B cell (primary cell): ENCODE results near the gene LRRC10. TPM values are rescaled to one million over a fixed set of nuclear protein-coding genes. Genes with fewer than 3 reads are reported as not detected.

Source experiments
- ATAC-seq: fragments of 200-7000 bp; cut with Tn5 transposase; one replicate; pipeline ENCODE4 v1.10.0; 2021; ENCODE audit warnings: low read depth, mild to moderate bottlenecking, moderate number of reproducible peaks, moderate library complexity
- CTCF ChIA-PET: fragments of 350-600 bp; sonication (Branson Sonifier 250); formaldehyde crosslinking; loops from one replicate; lab custom pipeline; 2021; ENCODE audit warnings: antibody characterized with exemption, inconsistent platforms; lab: Charles Lee
- POLR2A ChIA-PET: fragments of 350-600 bp; sonication (Branson Sonifier 250); formaldehyde crosslinking; loops from one replicate; lab custom pipeline; 2021; ENCODE audit warnings: antibody characterized with exemption; lab: Charles Lee
- DNase-seq: peaks from one replicate; pipeline ENCODE4 v3.0.0; 2013
- H2AFZ ChIP-seq: 2 replicates; pipeline ENCODE4 v1.6.1; 2012; ENCODE audit warnings: mild to moderate bottlenecking, low read depth, low read length; ENCODE audit not compliant: insufficient read depth, poor library complexity, severe bottlenecking
- H3K27ac ChIP-seq, 2 donors: 1 replicate in 1 of 2; 2 replicates in 1 of 2; pipeline ENCODE4 v1.5.1; 2012 to 2013; ENCODE audit warnings: low read length in 2 of 2, mild to moderate bottlenecking in 2 of 2, moderate library complexity in 1 of 2
- H3K27me3 ChIP-seq, 4 experiments: fragments of 200-600 bp in 1 of 4; sonication (generic) in 1 of 4; replicated peaks in 1 of 4; 1 replicate in 2 of 4; 2 replicates in 2 of 4; pipeline versions ENCODE4 v1.6.1 to v1.7.0; 2013 to 2016; ENCODE audit warnings: low read length in 3 of 4, mild to moderate bottlenecking in 2 of 4, mixed read lengths in 1 of 4, moderate library complexity in 1 of 4; ENCODE audit not compliant: insufficient read depth in 4 of 4, control insufficient read depth in 3 of 4; ENCODE audit errors: control extremely low read depth in 1 of 4
- H3K36me3 ChIP-seq, 2 experiments: replicated peaks in 1 of 2; 1 replicate in 1 of 2; 2 replicates in 1 of 2; pipeline versions ENCODE4 v1.6.1 to v1.7.1; 2013; ENCODE audit warnings: low read length in 1 of 2; ENCODE audit not compliant: insufficient read depth in 2 of 2, control insufficient read depth in 1 of 2; ENCODE audit errors: control extremely low read depth in 1 of 2, extremely low read depth in 1 of 2
- H3K4me1 ChIP-seq, 2 donors: fragments of 200-600 bp in 1 of 2; sonication (generic) in 1 of 2; 1 replicate in 1 of 2; 2 replicates in 1 of 2; pipeline versions ENCODE4 v1.5.1 to v1.6.1; 2013 to 2017; ENCODE audit warnings: low read length in 2 of 2; ENCODE audit not compliant: control insufficient read depth in 2 of 2, insufficient read depth in 2 of 2
- H3K4me2 ChIP-seq: replicated peaks from 2 replicates; pipeline ENCODE3; 2012; ENCODE audit warnings: mild to moderate bottlenecking, low read depth, low read length; ENCODE audit not compliant: poor library complexity, severe bottlenecking
- H3K4me3 ChIP-seq, 5 experiments: fragments of 200-600 bp in 1 of 5; sonication (generic) in 1 of 5; 1 replicate in 3 of 5; 2 replicates in 2 of 5; pipeline versions ENCODE4 v1.5.1 to v1.7.0; 2011 to 2016; ENCODE audit warnings: low read length in 4 of 5, mild to moderate bottlenecking in 4 of 5, low read depth in 2 of 5, control low read depth in 1 of 5, moderate library complexity in 1 of 5; ENCODE audit not compliant: insufficient read depth in 1 of 5; ENCODE audit errors: control extremely low read depth in 1 of 5, extremely low read depth in 1 of 5
- H3K79me2 ChIP-seq: fragments of 200-600 bp; sonication (generic); one replicate; pipeline ENCODE4 v1.6.0; 2016; ENCODE audit warnings: low read length; ENCODE audit not compliant: control insufficient read depth, insufficient read depth
- H3K9ac ChIP-seq: fragments of 200-600 bp; sonication (generic); 2 replicates; pipeline ENCODE4 v1.6.1; 2017; ENCODE audit warnings: mild to moderate bottlenecking, low read length, moderate library complexity
- H3K9me3 ChIP-seq, 3 donors: one replicate each; pipeline versions ENCODE4 v1.6.1 to v1.7.1; 2013; ENCODE audit warnings: low read length in 2 of 3; ENCODE audit not compliant: control insufficient read depth in 2 of 3, insufficient read depth in 1 of 3; ENCODE audit errors: control extremely low read depth in 1 of 3
- H4K20me1 ChIP-seq: 2 replicates; pipeline ENCODE4 v1.6.0; 2012; ENCODE audit warnings: mild to moderate bottlenecking, low read length; ENCODE audit not compliant: insufficient read depth, control insufficient read depth, poor library complexity, severe bottlenecking
- H3K27ac Mint-ChIP-seq: one replicate; pipeline ENCODE4 v1.8.0; 2021; ENCODE audit warnings: mixed read lengths
- H3K27me3 Mint-ChIP-seq: one replicate; pipeline ENCODE4 v1.8.0; 2021; ENCODE audit warnings: mixed read lengths
- H3K4me1 Mint-ChIP-seq: one replicate; pipeline ENCODE4 v1.8.0; 2021; ENCODE audit warnings: mixed read lengths
- H3K4me3 Mint-ChIP-seq: one replicate; pipeline ENCODE4 v1.8.0; 2021; ENCODE audit warnings: mixed read lengths
- H3K9me3 Mint-ChIP-seq: one replicate; pipeline ENCODE4 v1.8.0; 2022; ENCODE audit warnings: mixed read lengths; ENCODE audit not compliant: insufficient read depth
- EZH2 ChIP-seq: IDR thresholded peaks from 2 replicates; pipeline ENCODE4 v1.6.1; 2012; ENCODE audit warnings: borderline replicate concordance, low read depth, mild to moderate bottlenecking, moderate library complexity, low read length; ENCODE audit not compliant: insufficient read depth, poor library complexity, severe bottlenecking
- WGBS: methylation state at CpG from one replicate; pipeline ENCODE4 v1.1.5; 2013; ENCODE audit warnings: missing lambda C conversion rate; ENCODE audit not compliant: insufficient coverage; 5-methylcytosine and 5-hydroxymethylcytosine counted together
- intact Hi-C: fragments of 100-400 bp; cut with micrococcal nuclease; formaldehyde crosslinking; loops from one replicate; pipeline ENCODE4 v1.10.0; 2022
- polyA plus RNA-seq: library from polyadenylated mRNA; depleted of rRNA; stranded (reverse); fragments of >200 nt; gene quantifications from 2 replicates; pipeline ENCODE4 v1.2.3, GENCODE V29; 2012
- total RNA-seq, 2 donors: library from RNA; stranded (reverse); fragments of 120-200 nt in 1 of 2; gene quantifications; 1 replicate in 1 of 2; 2 replicates in 1 of 2; pipeline versions ENCODE4 v1.2.3 to v1.2.4, GENCODE V29; 2013 to 2022
- TF ChIP-seq, protein P1 (sequence below): fragments of 200-600 bp; IDR thresholded peaks from one replicate; pipeline ENCODE4 v1.8.0; 2022; ENCODE audit warnings: antibody characterized with exemption, mild to moderate bottlenecking

Gene LRRC10
- total and polyA plus RNA-seq, 2 donors (not counting 1 experiment from before 2014, with no cell fraction given) = not detected

DNA sequence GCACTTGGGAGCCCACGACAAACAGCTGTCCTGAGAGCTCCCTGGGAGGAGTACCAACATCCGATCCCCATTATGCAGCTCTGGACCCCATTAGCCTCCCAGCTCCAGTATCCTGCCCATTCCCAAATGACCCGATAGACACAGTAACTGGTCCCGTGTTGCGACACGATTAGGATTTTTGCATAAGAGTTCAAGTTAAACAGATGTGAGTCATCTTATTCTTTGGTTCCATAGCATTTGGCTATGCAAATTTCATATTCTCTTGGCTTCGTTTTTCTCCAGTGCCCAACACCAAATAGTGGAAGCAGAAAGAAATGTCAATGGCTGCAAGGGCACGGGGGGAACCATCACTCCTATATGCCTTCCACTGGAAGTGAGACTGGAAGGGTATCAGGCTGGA is 43.0 kb upstream of the LRRC10 start:
- no peak for DNase-seq
- no peak overlapping the region for H2AFZ ChIP-seq
- H3K4me1 ChIP-seq = no peaks in the 10 kb centered on the region
- Mint-ChIP-seq H3K4me1 (no peaks in the 10 kb centered on the region), H3K4me3 (no peak overlapping the region), H3K9me3 (no peaks in the 10 kb centered on the region), H3K27me3 (peaks cover 23% of the 10 kb centered on the region), H3K27ac (no peak overlapping the region)
- WGBS = 93% methylated on average over 6 of the region's 8 CpGs
- intact Hi-C loops = no loop called here
- H3K27ac ChIP-seq = no peak overlapping the region
- H3K4me2 ChIP-seq = no peak overlapping the region
- no peak for ATAC-seq
- no peaks in the 10 kb centered on the region for H3K9me3 ChIP-seq
- H4K20me1 ChIP-seq = no peaks in the 10 kb centered on the region
- H3K9ac ChIP-seq = no peak overlapping the region
- TF ChIP-seq, protein P1, sequence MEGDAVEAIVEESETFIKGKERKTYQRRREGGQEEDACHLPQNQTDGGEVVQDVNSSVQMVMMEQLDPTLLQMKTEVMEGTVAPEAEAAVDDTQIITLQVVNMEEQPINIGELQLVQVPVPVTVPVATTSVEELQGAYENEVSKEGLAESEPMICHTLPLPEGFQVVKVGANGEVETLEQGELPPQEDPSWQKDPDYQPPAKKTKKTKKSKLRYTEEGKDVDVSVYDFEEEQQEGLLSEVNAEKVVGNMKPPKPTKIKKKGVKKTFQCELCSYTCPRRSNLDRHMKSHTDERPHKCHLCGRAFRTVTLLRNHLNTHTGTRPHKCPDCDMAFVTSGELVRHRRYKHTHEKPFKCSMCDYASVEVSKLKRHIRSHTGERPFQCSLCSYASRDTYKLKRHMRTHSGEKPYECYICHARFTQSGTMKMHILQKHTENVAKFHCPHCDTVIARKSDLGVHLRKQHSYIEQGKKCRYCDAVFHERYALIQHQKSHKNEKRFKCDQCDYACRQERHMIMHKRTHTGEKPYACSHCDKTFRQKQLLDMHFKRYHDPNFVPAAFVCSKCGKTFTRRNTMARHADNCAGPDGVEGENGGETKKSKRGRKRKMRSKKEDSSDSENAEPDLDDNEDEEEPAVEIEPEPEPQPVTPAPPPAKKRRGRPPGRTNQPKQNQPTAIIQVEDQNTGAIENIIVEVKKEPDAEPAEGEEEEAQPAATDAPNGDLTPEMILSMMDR = no peak
- TF ChIP-seq EZH2 = no peak
- no peaks in the 10 kb centered on the region for H3K79me2 ChIP-seq
- no peak overlapping the region for H3K4me3 ChIP-seq
- H3K36me3 ChIP-seq = no peaks in the 10 kb centered on the region
- H3K27me3 ChIP-seq = peaks cover 0 to 2% (median 0%) of the 10 kb centered on the region in 4 experiments
- CTCF ChIA-PET = interaction anchor here (3.4 kb wide), 1 partner anchor 14 kb away, joined by 17 read pairs; no protein-coding TSS in a partner anchor
- POLR2A ChIA-PET = no interaction called here

GRCh38 chr12:69651922-69652321 is 41.2 kb upstream of the LRRC10 start:
- Histone ChIP-seq H3K36me3 (no peaks in the 10 kb centered on the region), H3K27ac (no peak overlapping the region), H3K4me2 (no peak overlapping the region), H3K79me2 (no peaks in the 10 kb centered on the region), H3K27me3 (no peaks in the 10 kb centered on the region), H3K4me3 (no peak overlapping the region), H3K4me1 (no peaks in the 10 kb centered on the region), H3K9me3 (no peaks in the 10 kb centered on the region), H2AFZ (no peak overlapping the region), H3K9ac (no peak overlapping the region), H4K20me1 (no peaks in the 10 kb centered on the region)
- POLR2A ChIA-PET = no interaction called here
- Mint-ChIP-seq H3K4me3 (no peak overlapping the region), H3K27me3 (peaks cover 27% of the 10 kb centered on the region), H3K9me3 (no peaks in the 10 kb centered on the region), H3K4me1 (no peaks in the 10 kb centered on the region), H3K27ac (no peak overlapping the region)
- intact Hi-C loops = no loop called here
- CTCF ChIA-PET = interaction anchor here (3.4 kb wide), 1 partner anchor 12 kb away, joined by 17 read pairs; no protein-coding TSS in a partner anchor
- no peak for TF ChIP-seq EZH2
- WGBS = 90% methylated on average over 2 of the region's 3 CpGs
- ATAC-seq = no peak
- no peak for DNase-seq
